HG02938 (cell line): ENCODE data around the gene FICD.
A peak's percentile ranks its signal among the peaks of the same experiment; 100 is the strongest.
"Not testable (repeated sequence)": the region's sequence is repeated elsewhere in the genome, so short reads cannot be mapped to it uniquely, and the experiment has no call there.

Source experiments
- ATAC-seq: cut with Tn5 transposase; IDR thresholded peaks from one replicate; pipeline ENCODE4 v1.9.1; 2021; ENCODE audit warnings: mild to moderate bottlenecking, moderate library complexity; ENCODE audit not compliant: unreplicated experiment

The FICD gene

DNA sequence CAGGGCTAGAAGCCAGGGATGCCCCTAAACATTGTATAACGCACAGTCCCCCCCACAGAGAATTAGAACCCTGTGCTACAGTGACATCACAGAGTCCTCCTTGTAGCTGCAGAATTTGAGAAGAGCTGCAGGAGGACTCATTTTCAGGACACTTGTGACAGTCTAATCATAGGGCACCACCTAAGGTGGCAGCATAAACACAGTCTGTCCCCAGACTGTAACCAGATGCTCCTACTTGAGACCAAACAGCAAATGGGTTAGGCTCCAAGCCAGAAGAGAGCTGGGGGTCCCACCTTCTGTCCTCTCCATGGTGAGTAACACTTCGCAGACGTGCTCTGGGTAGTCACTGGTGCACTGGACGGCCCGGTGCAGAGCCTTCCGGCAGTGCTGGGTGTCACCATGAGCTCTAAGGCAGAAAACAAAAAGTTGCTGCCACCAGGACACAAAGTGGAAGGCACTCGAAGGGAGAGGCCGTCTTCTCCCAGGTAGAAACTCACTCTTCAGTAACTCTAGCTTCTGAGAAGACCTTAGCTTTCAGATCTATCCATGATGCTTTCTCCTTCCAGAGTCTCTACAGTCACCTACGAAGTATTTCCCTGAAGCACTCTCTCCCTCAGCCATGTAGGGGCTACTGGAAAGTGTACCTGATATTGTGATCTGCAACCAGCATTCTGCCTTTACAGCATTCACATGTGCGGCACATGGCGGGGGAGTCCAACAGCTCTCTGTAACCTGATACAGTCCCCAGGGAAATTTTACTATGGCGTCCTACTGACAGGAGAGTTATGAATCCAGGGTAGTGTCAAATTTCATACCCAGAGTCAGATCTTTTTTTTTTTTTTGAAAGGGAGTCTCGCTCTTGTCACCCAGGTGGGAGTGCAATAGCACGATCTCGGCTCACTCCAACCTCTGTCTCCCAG, 17.1 kb downstream of the FICD start:
- ATAC-seq, result no peak

DNA sequence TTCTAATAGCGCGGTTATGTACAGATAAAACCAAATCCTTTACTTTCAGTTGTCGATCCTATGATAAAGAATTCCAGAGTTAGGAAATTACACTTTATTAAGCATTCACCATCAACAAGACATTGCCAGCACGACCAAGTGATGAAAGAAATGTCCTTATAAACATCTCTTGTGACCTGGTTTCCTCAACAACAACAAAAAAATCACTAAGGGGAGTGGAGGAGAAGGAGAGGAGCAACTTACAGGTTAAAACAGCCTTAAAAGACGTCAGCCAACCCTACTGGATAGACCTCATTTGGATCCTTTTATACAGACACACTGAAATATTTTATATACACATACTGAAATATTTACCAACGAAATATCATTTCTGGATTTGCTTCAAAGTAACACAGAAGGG, 23.1 kb downstream of the FICD start:
- ATAC-seq, result no peak

DNA sequence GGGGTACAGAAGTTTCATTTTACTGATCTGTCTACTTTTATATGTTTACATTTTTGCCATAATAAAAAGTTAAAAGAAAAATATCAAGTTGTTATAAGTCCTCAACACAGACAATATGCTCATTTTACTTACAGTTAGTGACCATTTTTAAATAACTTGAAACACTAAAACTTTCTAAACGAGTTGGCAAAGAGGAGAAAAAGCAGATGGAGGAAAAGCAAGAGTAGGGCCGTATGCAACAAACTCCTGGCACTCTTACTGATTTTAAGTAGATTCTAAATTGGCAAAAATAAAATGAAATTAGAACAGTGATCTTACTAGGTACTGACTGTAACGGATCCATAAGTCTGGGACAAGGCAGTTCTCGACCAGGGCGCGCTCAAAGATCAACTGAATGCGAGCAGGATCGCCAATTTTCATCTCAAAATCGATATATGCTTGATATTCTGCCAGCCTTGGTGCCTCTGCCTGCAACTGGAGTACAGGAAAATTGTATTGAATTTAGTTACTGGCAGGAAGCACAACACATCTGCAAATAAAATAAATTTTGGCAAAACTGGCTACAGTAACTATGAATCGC, 23.6 kb downstream of the FICD start:
- no peak for ATAC-seq

GRCh38 chr12:108542320-108542719, 27.2 kb downstream of the FICD start:
- ATAC-seq, result no peak

GRCh38 chr12:108543652-108544051, 28.6 kb downstream of the FICD start:
- no peak for ATAC-seq

DNA sequence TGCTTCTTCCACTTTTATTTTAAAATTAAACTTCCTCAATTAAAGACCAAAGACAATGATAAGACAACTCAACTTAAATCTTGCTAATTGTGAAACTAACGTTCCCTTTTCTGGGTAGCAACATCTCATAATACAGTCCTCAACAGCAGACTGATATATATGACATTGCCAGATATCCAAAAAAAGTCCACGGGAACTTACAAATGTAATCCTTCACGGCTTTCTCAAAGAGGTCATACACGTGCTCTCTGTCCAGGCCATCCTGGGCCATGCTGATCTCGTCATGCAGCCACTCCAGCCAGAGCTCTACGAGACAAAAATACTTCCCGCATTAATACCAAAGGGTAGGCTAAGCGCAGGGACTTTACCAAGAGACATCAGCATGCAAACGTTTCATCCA, 32.6 kb downstream of the FICD start:
- ATAC-seq, result no peak

DNA sequence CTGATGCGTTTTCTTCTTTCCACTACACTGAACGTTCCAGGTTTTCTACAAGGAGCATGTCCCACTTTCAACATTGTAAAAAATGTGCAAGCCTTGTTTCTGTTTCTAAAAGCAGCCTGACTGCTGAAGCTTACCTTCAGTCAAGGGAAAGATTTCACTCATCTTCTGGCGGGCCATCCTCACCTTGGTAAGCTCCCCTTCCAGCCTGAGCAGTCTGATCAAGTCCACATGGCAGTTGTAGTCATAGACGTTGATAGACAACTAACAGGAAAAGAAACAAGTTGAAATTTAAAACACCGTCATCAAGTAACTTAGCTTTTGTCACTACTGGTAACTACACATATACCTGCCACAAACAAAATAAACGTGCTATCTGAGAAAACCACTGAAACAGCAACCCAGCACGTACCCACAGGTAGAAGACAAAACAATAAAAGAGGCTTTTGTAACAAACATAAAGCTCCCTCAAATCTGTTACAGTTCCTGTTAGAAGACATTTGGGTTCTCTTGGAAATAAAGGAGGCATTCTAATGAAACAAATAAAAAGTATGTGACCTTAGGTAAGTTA, 34.0 kb downstream of the FICD start:
- no peak for ATAC-seq

GRCh38 chr12:108551535-108551934, 36.5 kb downstream of the FICD start:
- ATAC-seq, result no peak

DNA sequence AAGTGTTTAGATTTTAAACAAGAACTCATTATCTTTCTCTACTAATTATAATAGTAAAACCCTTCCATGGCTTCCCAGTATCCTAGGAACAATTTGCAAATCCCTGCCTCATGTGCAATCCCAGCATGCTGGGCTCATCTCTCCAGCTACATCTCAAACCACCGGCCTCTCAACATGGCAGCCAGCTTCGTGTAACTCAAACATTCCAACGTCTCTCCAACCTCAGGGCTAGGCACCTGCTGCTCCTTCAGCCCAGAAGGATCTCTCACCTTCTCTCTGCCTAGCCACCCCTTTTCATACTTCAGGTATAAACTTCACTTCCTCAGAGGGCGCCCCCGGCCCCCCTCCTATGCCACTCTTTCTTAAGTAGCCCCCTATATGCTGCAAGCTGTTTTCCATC, 38.7 kb downstream of the FICD start:
- ATAC-seq, result no peak

DNA sequence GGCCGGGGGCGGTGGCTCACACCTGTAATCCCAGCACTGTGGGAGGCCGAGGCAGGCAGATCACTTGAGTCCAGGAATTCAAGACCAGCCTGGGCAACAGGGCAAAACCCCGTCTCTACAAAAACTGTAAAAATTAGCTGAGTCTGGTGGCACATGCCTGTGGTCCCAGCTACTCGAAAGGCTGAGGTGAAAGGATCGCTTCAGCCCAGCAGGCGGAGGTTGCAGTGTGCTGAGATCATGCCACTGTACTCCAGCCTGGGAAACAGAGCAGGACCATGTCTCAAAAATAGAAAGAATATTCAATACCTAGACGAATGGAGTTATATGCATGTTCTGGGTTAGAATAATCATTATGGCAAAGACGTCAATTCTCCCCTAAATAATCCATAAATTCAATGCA, 40.3 kb downstream of the FICD start:
- not testable (repeated sequence) for ATAC-seq

- no peak for ATAC-seq
These were observed 44.1 kb downstream of the FICD start for GRCh38 chr12:108559007-108559655.

DNA sequence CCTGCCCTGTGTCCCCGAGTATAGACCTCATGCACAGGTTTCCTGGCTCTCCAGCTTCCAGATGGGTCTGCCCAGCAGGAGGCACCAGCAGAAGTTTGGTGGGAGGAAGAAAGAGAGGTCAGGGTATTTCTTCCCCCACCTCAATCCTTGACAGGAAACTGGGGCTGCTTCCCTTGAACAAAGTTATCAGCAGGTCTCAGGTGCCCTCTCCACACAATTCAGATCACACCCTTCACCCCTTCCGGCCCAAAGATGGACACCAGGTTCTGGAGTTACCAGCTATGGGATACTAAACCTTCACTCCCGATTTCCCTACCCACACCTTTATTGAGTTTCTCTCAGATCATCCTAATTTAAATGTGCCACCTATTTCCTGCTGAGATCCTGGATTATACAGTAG, 44.7 kb downstream of the FICD start:
- ATAC-seq, result no peak

GRCh38 chr12:108560321-108560721, 45.2 kb downstream of the FICD start:
- ATAC-seq, result no peak

DNA sequence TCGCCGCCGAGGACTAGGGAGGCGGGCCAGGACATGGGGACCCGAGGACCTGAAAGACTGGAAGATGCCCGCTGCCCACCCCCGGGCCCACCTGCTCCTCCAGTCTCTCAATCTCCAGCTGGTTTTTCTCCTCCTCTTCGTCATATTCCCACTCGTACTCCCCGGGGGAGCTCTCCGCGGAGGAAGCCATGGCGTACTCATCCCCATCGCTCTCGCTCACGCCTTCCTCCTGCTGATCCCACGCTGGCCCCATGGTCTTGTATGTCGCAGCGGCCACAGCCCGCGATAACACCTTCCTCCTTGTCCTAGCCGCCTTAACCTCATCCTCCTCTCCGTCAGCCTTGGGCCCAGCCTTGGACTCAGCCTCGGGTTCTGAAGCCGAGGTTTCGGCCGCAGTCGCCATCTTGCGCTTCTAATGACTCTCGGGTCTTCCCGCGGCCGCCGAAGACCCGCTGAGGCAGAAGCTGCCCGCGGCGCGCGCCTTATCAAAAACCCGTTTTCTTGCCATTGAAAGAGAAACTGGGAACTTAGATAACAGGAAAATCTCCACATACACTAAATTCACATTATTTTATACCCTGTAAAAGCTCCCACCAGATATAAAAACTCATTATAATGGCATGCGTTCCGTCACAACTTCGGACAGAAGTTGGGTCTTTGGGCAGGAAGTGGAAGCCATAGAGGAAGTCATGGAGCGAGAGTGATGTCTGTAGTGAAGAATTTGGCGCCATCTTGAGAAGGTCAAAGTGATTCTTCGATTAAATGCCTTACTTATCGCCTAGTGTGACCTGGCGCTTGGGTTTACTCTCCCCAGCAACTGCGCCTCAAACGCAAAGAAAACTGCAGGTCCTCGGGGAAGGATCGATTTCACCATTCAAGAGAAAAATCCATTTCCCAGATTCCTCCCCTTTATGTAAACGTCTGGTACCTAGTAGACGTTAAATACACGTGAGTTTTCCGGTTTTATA, 46.0 kb downstream of the FICD start, which contains the start of gene SART3:
TSS of gene SART3 (minus strand) at position 422 of the 968 bp plus-strand sequence. CDS start at position 403, 19 bp downstream.
- peak; percentile 36 for ATAC-seq

DNA sequence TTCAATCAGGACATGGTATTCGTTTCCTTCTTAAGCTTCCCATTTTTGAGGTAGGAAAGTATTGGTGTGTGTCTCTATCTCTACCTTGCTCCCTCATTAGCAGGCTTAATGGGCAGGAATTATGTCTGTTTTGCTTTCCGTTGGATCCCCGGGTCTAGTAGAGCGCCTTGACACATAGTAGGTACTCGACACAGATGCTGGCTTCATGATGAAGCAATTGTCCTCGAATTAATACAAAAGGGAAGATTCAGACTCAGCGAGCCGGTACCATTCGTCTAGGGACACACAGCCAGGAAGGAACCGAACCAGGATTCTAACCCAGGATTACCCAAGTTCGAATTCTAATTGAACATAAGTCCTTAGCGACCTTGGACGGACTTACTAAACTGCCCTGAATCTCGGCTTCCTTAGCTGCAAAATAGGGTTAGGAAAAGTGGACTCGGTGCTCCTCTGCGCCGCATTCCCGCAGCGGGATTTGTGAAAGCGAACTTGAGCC, 46.8 kb downstream of the FICD start:
- ATAC-seq, result no peak

- peak; percentile 49 for ATAC-seq
These were observed 47.5 kb downstream of the FICD start, which contains the start of gene ISCU for GRCh38 chr12:108562348-108563135. Gene ISCU (plus strand): TSS chr12:108562596. CDS start chr12:108562623, 27 bp downstream.

- no peak for ATAC-seq
These were observed 48.2 kb downstream of the FICD start for GRCh38 chr12:108563136-108563803.

DNA sequence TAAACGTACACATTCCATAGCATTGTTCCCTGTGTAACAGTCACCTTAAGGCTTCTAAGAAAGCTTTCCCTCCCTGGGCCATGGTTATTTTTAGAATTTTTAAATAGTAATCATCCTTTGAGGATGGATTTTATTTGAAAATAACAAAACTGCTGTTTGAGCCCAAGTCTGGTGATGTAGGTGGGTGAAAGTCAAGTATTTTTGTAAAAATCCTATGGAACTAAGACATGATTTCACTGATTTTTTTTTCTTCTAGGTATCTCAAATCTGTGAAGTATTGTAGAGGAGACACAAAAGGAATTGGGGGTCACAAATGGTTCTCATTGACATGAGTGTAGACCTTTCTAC, 48.7 kb downstream of the FICD start:
- no peak for ATAC-seq

GRCh38 chr12:108564724-108565123, 49.6 kb downstream of the FICD start:
- ATAC-seq, result no peak
